Esophagus (tissue), 2 donors: ENCODE data around the gene CCL3. TPM values are rescaled to one million over a fixed set of nuclear protein-coding genes. Genes with fewer than 3 reads are reported as not detected.

Experiments
- H3K27ac ChIP-seq, 2 donors: one replicate each; pipeline ENCODE4 v1.5.1; 2013; ENCODE audit warnings: low read depth in 2 of 2, mild to moderate bottlenecking in 2 of 2, inconsistent platforms in 1 of 2, low read length in 1 of 2, moderate library complexity in 1 of 2
- H3K27me3 ChIP-seq, 2 donors: one replicate each; pipeline ENCODE4 v1.6.1; 2013; ENCODE audit warnings: low read length in 2 of 2, control low read depth in 1 of 2, mild to moderate bottlenecking in 1 of 2; ENCODE audit not compliant: insufficient read depth in 2 of 2, control insufficient read depth in 1 of 2
- H3K36me3 ChIP-seq, 2 donors: one replicate each; pipeline ENCODE4 v1.6.1; 2013; ENCODE audit warnings: low read length in 1 of 2; ENCODE audit not compliant: control insufficient read depth in 2 of 2, insufficient read depth in 2 of 2
- H3K4me1 ChIP-seq, 2 donors: one replicate each; pipeline ENCODE4 v1.6.1; 2013; ENCODE audit warnings: low read length in 1 of 2; ENCODE audit not compliant: control insufficient read depth in 2 of 2, insufficient read depth in 2 of 2
- H3K4me3 ChIP-seq, 2 donors: one replicate each; pipeline ENCODE4 v1.5.1; 2013; ENCODE audit warnings: low read length in 2 of 2, mild to moderate bottlenecking in 2 of 2, low read depth in 1 of 2, moderate library complexity in 1 of 2
- H3K9me3 ChIP-seq, 2 donors: one replicate each; pipeline ENCODE4 v1.6.1; 2013; ENCODE audit warnings: mild to moderate bottlenecking in 2 of 2, low read depth in 1 of 2, low read length in 1 of 2, moderate library complexity in 1 of 2; ENCODE audit not compliant: control insufficient read depth in 2 of 2, insufficient read depth in 1 of 2
- WGBS, 2 donors: extraction: QIAGEN DNeasy Blood & Tissue Kit; methylation state at CpG; one replicate each; pipeline ENCODE4 v1.1.7; 2013; 5-methylcytosine and 5-hydroxymethylcytosine counted together
- polyA plus RNA-seq, 2 donors: library from polyadenylated mRNA; stranded (reverse); fragments of 200-250 nt; gene quantifications; one replicate each; pipeline ENCODE4 v1.2.3, GENCODE V29; 2013
- donor health status: healthy with polysubstance abuse.
- donor health status: Bipolar disorder and iron deficiency.

CCL3 gene
- polyA plus RNA-seq, 2 donors = 0.86 to 0.89 TPM

DNA sequence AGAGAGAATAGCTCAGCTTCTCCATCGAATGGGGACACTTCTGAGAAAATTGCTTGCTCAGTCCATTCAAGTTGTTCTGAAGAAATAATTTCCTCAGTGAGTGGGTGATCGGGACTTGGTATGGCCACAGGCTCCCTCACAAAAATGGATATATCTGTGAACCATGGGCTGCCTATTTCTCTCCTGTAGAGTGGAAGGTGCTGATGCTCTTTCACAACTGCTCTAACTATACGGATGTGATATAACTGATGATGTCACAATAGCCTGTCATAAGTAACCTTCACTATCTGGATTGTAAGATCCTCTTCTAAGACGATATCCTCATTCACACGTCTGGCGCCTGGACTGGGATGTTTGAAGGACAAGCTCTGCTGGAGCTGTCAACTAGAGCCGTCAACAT, 30.5 kb downstream of the CCL3 start:
- Histone ChIP-seq H3K4me1 (no peaks in the 10 kb centered on the region), H3K36me3 (no peaks in the 10 kb centered on the region), H3K9me3 (no peaks in the 10 kb centered on the region), H3K4me3 (no peak overlapping the region), H3K27ac (no peak overlapping the region), H3K27me3 (no peaks in the 10 kb centered on the region)
- WGBS, 2 donors = 84 to 90% methylated on average over 7 of the region's 7 CpGs

GRCh38 chr17:36057911-36058310, 32.0 kb downstream of the CCL3 start:
- H3K4me1 ChIP-seq = no peaks in the 10 kb centered on the region
- H3K27ac ChIP-seq = no peak overlapping the region
- H3K4me3 ChIP-seq = no peak overlapping the region
- H3K27me3 ChIP-seq = no peaks in the 10 kb centered on the region
- H3K36me3 ChIP-seq = no peaks in the 10 kb centered on the region
- H3K9me3 ChIP-seq = no peaks in the 10 kb centered on the region

- no peaks in the 10 kb centered on the region for H3K9me3 ChIP-seq
- H3K4me1 ChIP-seq = no peaks in the 10 kb centered on the region
- WGBS, 2 donors = 80 to 88% methylated on average over 4 of the region's 4 CpGs
- no peak overlapping the region for H3K27ac ChIP-seq
- no peak overlapping the region for H3K4me3 ChIP-seq
- no peaks in the 10 kb centered on the region for H3K27me3 ChIP-seq
- no peaks in the 10 kb centered on the region for H3K36me3 ChIP-seq
Measured at GRCh38 chr17:36055921-36056520, 33.9 kb downstream of the CCL3 start.

GRCh38 chr17:36055171-36055570, 34.8 kb downstream of the CCL3 start:
- no peaks in the 10 kb centered on the region for H3K27me3 ChIP-seq
- H3K4me3 ChIP-seq = no peak overlapping the region
- no peak overlapping the region for H3K27ac ChIP-seq
- H3K9me3 ChIP-seq = no peaks in the 10 kb centered on the region
- 86 to 88% methylated on average over 2 of the region's 2 CpGs for WGBS, 2 donors
- no peaks in the 10 kb centered on the region for H3K36me3 ChIP-seq
- H3K4me1 ChIP-seq = no peaks in the 10 kb centered on the region

- Histone ChIP-seq H3K27ac (no peak overlapping the region), H3K9me3 (peaks cover 0 to 3% of the 10 kb centered on the region in 2 donors), H3K4me3 (no peak overlapping the region), H3K27me3 (no peaks in the 10 kb centered on the region), H3K36me3 (no peaks in the 10 kb centered on the region), H3K4me1 (no peaks in the 10 kb centered on the region)
- 97 to 100% methylated on average over 2 of the region's 2 CpGs for WGBS, 2 donors
Measured at GRCh38 chr17:36049643-36050042, 40.3 kb downstream of the CCL3 start.

GRCh38 chr17:36048066-36048465, 41.9 kb downstream of the CCL3 start:
- WGBS, 2 donors = 66 to 83% methylated on average over 2 of the region's 2 CpGs
- H3K27ac ChIP-seq = no peak overlapping the region
- no peak overlapping the region for H3K4me3 ChIP-seq
- H3K27me3 ChIP-seq = no peaks in the 10 kb centered on the region
- H3K36me3 ChIP-seq = no peaks in the 10 kb centered on the region
- H3K4me1 ChIP-seq = no peaks in the 10 kb centered on the region
- peaks cover 0 to 3% of the 10 kb centered on the region in 2 donors for H3K9me3 ChIP-seq

Other genes with a start within 250 kb of the CCL3 start
- under 1 TPM; 0.05 to 0.08 TPM for gene HEATR9, start 221.3 kb downstream of the CCL3 start, polyA plus RNA-seq
- gene CCL5, start 209.8 kb downstream of the CCL3 start, polyA plus RNA-seq = 1 to 10 TPM; 6.3 to 6.9 TPM
- gene RDM1, start 159.4 kb downstream of the CCL3 start, polyA plus RNA-seq = under 1 TPM; 0.55 TPM
- gene LYZL6, start 146.4 kb downstream of the CCL3 start, polyA plus RNA-seq = not detected
- under 1 TPM; 0.08 to 0.24 TPM for gene CCL16, start 108.6 kb downstream of the CCL3 start, polyA plus RNA-seq
- 10 to 100 TPM; 21.9 to 32.3 TPM for gene CCL14, start 103.4 kb downstream of the CCL3 start, polyA plus RNA-seq
- under 1 TPM in 1 of 2 donors, not detected in 1; 0.06 TPM for gene CCL15, start 88.6 kb downstream of the CCL3 start, polyA plus RNA-seq
- 1 to 10 TPM; 1.3 to 3.6 TPM for gene CCL23, start 72.2 kb downstream of the CCL3 start, polyA plus RNA-seq
- under 1 TPM; 0.29 to 0.38 TPM for gene CCL18, start 25.9 kb downstream of the CCL3 start, polyA plus RNA-seq
- 1 to 10 TPM; 1.8 TPM for gene CCL4, start 13.7 kb upstream of the CCL3 start, polyA plus RNA-seq
- 1 to 10 TPM; 5.8 to 6.9 TPM for gene TBC1D3B, start 86.5 kb upstream of the CCL3 start, polyA plus RNA-seq
- gene CCL3L1, start 106.6 kb upstream of the CCL3 start, polyA plus RNA-seq = under 1 TPM; 0.18 to 0.32 TPM
- gene CCL4L2, start 120.9 kb upstream of the CCL3 start, polyA plus RNA-seq = under 1 TPM; 0.45 to 0.92 TPM
- gene TBC1D3I, start 174.4 kb upstream of the CCL3 start, polyA plus RNA-seq = under 1 TPM; 0.14 to 0.38 TPM
- gene TBC1D3G, start 233.7 kb upstream of the CCL3 start, polyA plus RNA-seq = 10 to 100 TPM in 1 of 2 donors, not detected in 1; 20.5 TPM